Kasumi-1 (cell line): ENCODE results near the gene POC1A.

Source experiments
- DNase-seq, 2 experiments: peaks; one replicate each; lab custom pipeline; 2025; lab: John Stamatoyannopoulos, UW

The POC1A gene

DNA sequence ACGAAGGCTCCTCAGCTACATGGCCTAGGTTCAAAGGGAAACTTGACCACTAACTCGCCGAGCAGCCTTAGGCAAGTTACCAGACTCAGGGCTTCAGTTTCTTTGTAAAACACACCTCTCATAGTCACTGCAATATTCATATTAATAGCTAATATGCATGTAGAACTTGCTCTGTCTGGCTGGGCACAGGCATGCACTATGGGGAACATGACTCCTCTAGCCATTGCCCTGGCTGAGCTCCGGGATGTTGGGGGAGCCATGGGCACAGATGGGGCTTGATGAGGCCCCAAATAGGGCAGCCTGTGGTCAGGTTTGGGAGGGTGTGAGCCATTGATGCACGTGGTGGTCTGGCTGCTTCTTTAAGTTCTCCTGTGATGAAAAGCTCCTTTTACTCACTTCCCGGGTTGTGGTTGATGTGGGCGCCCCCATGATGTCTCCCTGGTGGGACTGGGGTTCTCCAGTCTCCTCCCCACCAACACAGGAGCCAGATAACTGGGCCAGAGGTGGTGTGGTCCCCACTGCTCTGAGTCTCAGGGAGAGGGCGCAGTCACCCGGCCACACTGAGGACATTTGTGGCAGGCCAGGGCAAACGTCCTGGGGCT is 68.4 kb downstream of the POC1A start:
- DNase-seq, result no peak

DNA sequence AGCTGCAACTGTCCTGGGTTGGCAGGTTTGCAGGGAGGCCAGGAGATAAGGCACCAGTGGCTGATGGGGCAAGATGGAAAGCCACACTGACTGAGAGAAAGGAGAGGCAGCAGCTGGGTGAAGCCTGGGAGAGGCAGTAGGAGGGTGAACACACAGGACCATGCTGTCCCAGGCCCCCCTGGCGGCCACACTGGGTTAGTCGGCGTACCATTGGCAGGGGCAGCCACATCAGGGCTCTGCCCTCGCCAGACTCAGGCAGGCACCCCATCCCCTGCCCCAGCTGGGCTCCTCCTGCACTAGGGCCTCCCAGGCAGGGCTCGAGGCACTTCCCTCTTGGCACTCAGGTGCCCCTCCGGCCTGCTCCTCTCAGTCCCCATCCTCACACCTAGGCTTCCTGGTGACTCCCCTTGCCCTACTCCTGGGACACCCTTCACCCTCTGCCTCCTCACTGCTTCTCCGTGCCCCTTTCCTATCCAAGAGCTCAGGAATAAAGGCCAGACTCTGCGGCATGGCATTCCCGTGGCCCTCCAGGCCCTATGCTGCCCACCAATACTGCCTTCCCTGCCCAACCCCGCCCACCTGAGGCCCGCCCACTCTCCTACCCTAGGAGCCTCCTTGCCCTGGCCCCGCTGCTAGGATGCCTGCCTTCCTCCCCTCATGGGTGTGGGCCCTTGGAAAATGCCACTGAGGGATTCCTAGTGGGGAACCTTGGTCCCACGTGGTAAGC is 69.1 kb downstream of the POC1A start:
- no peak for DNase-seq

- DNase-seq, result no peak
These were observed 69.8 kb downstream of the POC1A start for GRCh38 chr3:52084216-52084945.

DNA sequence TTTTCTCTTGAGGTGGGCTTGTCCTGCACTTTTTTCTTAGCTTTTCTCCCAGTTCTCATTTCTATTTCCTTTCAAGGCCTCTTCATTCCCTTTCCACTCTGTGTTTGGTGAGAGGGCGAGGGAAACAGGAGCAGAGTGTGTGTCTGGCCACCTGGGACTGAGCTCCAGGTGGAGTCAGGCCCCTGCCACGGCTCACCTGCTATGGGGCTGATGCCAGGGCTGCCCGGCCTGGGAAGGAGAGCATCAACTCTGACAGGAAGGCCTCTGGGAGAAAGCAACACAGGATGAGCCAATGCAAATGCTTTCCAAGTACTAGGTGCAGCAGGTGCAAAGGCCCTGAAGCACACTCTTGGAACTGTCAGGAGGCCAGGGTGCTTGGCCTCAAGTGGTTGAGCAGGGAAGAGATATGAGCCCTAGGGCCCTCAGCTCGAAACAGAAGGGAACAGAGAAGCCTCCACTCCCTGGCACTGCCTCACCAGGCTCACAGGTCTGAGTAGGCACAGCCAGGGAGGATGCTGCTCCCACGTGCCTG is 70.6 kb downstream of the POC1A start:
- no peak for DNase-seq

GRCh38 chr3:52082951-52083350 is 71.3 kb downstream of the POC1A start:
- no peak for DNase-seq

GRCh38 chr3:52080830-52081719 is 73.1 kb downstream of the POC1A start:
- no peak for DNase-seq

DNA sequence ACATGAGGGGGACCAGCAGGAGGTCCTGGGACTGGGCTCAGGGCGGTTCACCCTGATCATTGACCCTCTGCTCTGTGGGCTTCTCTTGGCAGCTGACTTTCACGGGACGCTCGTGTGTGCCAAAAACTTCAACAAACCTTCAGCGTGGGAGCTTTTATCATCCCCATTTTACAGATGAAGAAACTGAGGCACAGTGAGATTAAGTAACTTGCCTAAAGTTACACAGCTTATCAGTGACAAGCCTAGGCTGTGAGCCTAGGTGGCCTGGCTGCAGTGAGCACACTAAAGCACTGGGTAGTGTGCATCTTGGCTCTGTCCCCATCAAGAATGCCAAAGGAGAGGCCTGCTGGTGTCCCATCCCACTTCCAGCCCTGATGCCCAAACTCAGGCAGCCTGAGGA is 74.3 kb downstream of the POC1A start:
- DNase-seq, result no peak

- no peak for DNase-seq
These were observed 75.3 kb downstream of the POC1A start for GRCh38 chr3:52078781-52079560.

GRCh38 chr3:52077925-52078324 is 76.3 kb downstream of the POC1A start:
- DNase-seq, result no peak

DNA sequence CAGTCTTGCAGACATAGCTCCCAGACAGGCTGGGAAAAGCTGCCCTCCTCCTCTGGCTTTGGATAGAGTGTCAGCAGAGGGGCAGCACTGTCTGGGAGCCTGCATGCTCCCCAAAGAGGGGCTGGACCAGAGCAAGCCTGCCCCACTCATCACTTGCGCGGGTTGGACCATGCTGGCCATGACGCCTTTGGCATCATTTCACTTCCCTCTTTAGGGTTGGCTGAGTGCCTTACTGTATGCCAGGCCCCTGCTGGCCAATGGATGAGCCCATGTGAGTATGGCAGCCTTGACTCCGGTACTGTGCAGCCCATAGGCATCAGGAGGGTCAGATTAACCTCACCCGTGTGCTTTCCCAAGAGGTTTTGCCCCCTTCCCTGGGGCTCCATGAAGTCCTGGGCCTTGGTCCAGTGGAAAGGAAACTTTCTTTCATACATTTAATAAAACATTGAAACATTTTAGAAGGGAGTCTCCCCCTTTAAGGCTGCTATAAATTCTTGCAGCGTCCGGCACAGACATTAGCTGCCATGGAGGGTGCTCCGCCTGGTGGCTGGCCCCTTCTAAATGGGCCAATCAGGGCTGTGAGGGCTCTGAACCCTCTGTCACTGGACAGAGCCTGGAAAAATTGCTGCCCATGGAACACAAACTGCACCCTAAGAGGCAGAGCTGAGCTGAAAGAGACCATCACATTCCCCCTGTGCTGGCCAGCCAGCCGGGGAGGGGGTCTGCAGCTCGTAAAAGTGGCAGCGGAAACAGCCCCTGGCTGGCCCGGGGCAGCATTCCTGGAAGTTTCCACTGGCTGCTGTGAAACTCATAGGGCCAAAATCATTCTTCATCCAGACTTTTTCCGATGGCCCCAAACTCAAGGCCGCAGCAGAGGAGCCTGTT is 77.1 kb downstream of the POC1A start:
- no peak for DNase-seq

DNA sequence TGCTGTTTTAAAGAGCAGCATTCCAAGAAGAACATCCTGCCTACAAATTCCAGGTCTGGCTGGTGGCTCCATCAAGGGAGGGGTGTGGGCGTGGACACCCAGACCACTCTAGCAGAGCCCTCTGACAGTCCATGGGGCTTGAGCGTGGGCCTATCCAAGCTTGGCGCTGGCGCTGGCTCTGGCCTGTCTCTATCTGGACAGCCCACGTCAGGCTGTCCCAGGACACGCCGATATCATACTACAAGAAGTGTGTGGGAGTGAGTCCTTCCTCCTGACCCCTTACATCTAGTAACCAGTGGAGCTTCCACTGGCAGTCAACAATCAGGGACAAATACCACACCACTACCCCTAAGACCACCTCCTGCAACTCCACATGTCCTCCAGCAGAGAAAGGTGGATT is 80.7 kb downstream of the POC1A start:
- no peak for DNase-seq

DNA sequence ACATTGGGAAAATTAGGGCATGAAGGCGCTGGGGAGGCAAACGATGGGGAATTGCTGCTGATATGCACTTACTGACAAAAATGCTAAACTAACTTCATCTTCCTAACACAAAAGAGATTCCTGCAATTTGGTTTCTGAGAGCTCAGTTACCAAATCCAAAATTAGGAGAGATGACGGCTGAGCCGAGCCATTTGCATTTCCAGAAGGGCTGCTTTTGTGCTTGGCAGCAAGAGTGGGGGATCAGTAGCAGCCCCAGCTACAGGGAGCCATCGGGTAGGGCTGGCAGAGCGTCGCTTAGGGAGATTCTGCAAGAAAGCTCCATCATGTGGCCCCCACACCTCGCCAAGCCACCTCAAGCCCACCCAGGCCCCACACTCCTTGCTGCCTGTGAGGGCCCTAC is 81.8 kb downstream of the POC1A start:
- no peak for DNase-seq

GRCh38 chr3:52072020-52072419 is 82.2 kb downstream of the POC1A start:
- DNase-seq, result no peak

GRCh38 chr3:52070724-52071621 is 83.2 kb downstream of the POC1A start:
- DNase-seq, result peak; percentile 17 to 27

GRCh38 chr3:52069855-52070254 is 84.4 kb downstream of the POC1A start:
- DNase-seq, result no peak

GRCh38 chr3:52069135-52069534 is 85.1 kb downstream of the POC1A start:
- DNase-seq, result no peak

GRCh38 chr3:52068730-52069129 is 85.5 kb downstream of the POC1A start:
- DNase-seq, result no peak

GRCh38 chr3:52068055-52068571 is 86.1 kb downstream of the POC1A start:
- no peak for DNase-seq

- no peak for DNase-seq
These were observed 86.7 kb downstream of the POC1A start for GRCh38 chr3:52067526-52067925.
